Hepatocyte (in vitro differentiated cells): ENCODE results near the gene ZFAND2A.

Experiments
- EZH2 ChIP-seq: fragments of 200-600 bp; sonication (generic); IDR thresholded peaks from 2 replicates; pipeline ENCODE4 v1.6.1; 2016; ENCODE audit warnings: antibody characterized with exemption, mild to moderate bottlenecking, borderline replicate concordance
- EZH2phosphoT487 ChIP-seq: fragments of 200-600 bp; sonication (generic); IDR thresholded peaks from one replicate; pipeline ENCODE4 v1.6.1; 2018; ENCODE audit warnings: antibody characterized with exemption, mild to moderate bottlenecking, low read depth, moderate library complexity; ENCODE audit not compliant: unreplicated experiment, severe bottlenecking
- TF ChIP-seq, protein P1 (sequence below): fragments of 200-600 bp; sonication (generic); IDR thresholded peaks from 2 replicates; pipeline ENCODE4 v1.5.1; 2016; ENCODE audit warnings: antibody characterized with exemption, mild to moderate bottlenecking; ENCODE audit not compliant: poor library complexity

DNA sequence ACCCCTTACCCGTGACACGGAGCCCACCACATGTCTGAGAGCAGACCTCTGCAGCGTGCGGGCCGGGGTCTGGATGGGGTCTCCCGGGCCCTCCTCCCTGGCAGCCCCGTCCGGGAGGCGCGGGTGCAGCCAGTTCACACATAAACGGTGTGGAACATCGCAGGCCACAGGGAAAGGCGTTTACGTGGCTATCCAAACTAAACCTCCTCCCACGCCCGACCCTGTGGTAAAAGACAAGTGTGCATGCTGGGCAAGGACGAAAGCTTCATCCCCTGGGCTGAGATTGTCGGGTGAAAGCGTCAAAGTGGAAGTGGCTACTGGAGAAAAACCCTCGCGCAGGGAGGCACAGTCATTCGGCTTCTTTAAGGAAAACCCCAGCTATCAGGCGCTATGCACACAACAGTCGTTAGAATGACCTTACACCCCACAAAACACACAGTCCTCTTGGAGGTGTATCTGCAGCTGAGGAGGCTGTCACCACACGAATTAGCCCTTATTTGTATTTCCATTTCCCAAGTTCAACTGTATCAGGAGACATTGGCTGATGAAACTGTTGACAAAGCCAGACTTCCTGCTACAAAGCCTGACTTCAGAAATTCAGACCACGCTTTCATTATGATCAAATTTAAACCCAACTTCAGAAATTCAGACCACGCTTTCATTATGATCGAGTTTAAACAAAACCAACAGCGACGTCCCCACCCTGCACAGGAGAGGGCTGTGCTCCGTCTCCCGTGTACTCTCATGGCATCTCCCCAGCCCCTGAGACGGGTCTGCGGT lies 56.8 kb downstream of the ZFAND2A start:
- TF ChIP-seq, protein P1, sequence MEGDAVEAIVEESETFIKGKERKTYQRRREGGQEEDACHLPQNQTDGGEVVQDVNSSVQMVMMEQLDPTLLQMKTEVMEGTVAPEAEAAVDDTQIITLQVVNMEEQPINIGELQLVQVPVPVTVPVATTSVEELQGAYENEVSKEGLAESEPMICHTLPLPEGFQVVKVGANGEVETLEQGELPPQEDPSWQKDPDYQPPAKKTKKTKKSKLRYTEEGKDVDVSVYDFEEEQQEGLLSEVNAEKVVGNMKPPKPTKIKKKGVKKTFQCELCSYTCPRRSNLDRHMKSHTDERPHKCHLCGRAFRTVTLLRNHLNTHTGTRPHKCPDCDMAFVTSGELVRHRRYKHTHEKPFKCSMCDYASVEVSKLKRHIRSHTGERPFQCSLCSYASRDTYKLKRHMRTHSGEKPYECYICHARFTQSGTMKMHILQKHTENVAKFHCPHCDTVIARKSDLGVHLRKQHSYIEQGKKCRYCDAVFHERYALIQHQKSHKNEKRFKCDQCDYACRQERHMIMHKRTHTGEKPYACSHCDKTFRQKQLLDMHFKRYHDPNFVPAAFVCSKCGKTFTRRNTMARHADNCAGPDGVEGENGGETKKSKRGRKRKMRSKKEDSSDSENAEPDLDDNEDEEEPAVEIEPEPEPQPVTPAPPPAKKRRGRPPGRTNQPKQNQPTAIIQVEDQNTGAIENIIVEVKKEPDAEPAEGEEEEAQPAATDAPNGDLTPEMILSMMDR = no peak
- TF ChIP-seq EZH2phosphoT487 = no peak
- no peak for TF ChIP-seq EZH2
